ENCODE results near the gene ZNF469. TPM values are rescaled to one million over a fixed set of nuclear protein-coding genes. Genes with fewer than 3 reads are reported as not detected.
A peak's percentile ranks its signal among the peaks of the same experiment; 100 is the strongest.

Gene ZNF469
- total and polyA plus RNA-seq, 9 of the 15 experiments (the other 6 are each of a cell fraction or from before 2014, with no cell fraction given), result 0.01 to 0.04 TPM; not detected in 7

GRCh38 chr16:88349153-88349902, 33.4 kb upstream of the ZNF469 start:
- in situ Hi-C loops (cut with MboI), result no loop called here
- peak; percentile 77 for FAIRE-seq
- no peak for TF ChIP-seq MEIS2 (IDR thresholded peaks at IDR 0.05; ENCODE audit: partially characterized antibody)
- no peak for TF ChIP-seq ZNF217 (CRISPR knock-in tag; IDR thresholded peaks at IDR 0.05)
- 0 out of 2 replicates have a peak, but pooled peaks have one; percentile 29 for TF ChIP-seq NKRF (IDR thresholded peaks at IDR 0.05; ENCODE audit: borderline replicate concordance)
- no peak for TF ChIP-seq ZKSCAN3 (CRISPR knock-in tag; IDR thresholded peaks at IDR 0.05)
- TF ChIP-seq RBM14 (IDR thresholded peaks at IDR 0.05; ENCODE audit: borderline replicate concordance, insufficient read depth, low read depth, low read length), result no peak
- TF ChIP-seq ATF6 (CRISPR knock-in tag; IDR thresholded peaks at IDR 0.05), result no peak
- TF ChIP-seq CBX5 (IDR thresholded peaks at IDR 0.05; ENCODE audit: borderline replicate concordance, low read depth), result no peak
- TF ChIP-seq GATAD2B (IDR thresholded peaks at IDR 0.05; ENCODE audit: borderline replicate concordance), result no peak
- TF ChIP-seq ZNF79 (CRISPR knock-in tag; IDR thresholded peaks at IDR 0.05; ENCODE audit: low read depth), result no peak
- no peak for TF ChIP-seq CREM (IDR thresholded peaks at IDR 0.05; ENCODE audit: low read depth)
- no peak for TF ChIP-seq POLR3A (IDR thresholded peaks at IDR 0.05; ENCODE audit: borderline replicate concordance, extremely low read depth, insufficient read depth, insufficient read length)
- peak; percentile 56 for TF ChIP-seq PHF20 (IDR thresholded peaks at IDR 0.05; ENCODE audit: partially characterized antibody)
- no peak for TF ChIP-seq HMGXB4 (CRISPR knock-in tag; IDR thresholded peaks at IDR 0.05)
- 0 out of 2 replicates have a peak, but pooled peaks have one; percentile 45 for TF ChIP-seq HLTF (IDR thresholded peaks at IDR 0.05)
- no peak for TF ChIP-seq FOXM1 (IDR thresholded peaks at IDR 0.05; ENCODE audit: low read depth)
- no peak for TF ChIP-seq FOXM1 (CRISPR knock-in tag; IDR thresholded peaks at IDR 0.05; ENCODE audit: low read depth)
- no peak for TF ChIP-seq ZNF436 (CRISPR knock-in tag; IDR thresholded peaks at IDR 0.05)

More at GRCh38 chr16:88349153-88349902, 33.4 kb upstream of the ZNF469 start:
- H2AFZ ChIP-seq (ENCODE audit: low read depth, low read length), result no peak overlapping the region
- H4K20me1 ChIP-seq (replicated peaks; ENCODE audit: control insufficient read depth, insufficient read depth, low read length), result peaks cover 6% of the 10 kb centered on the region; the same call in 1 of the 2 replicates
- peaks cover 0 to 58% of the 10 kb centered on the region in 2 experiments; a peak in 2 of 5 replicates for H3K4me1 ChIP-seq (replicated peaks in 1 of 2; ENCODE audit: control insufficient read depth in 2 of 2, insufficient read depth in 2 of 2, low read length in 2 of 2)
- no peaks in the 10 kb centered on the region for H3K9me1 ChIP-seq (ENCODE audit: control insufficient read depth, insufficient read depth, low read length)
- no peak overlapping the region for H3K4me2 ChIP-seq (ENCODE audit: insufficient read depth, low read length)
- ATAC-seq (no peak), DNase-seq (ENCODE audit: extremely low read depth in 1 of 4, low spot score in 3 of 4) (no peak)
- no peaks in the 10 kb centered on the region for H3K9me3 ChIP-seq (replicated peaks; ENCODE audit: control insufficient read depth, insufficient read depth, low read depth, low read length)
- H3K27ac ChIP-seq (ENCODE audit: extremely low read depth, low read depth, low read length), result no peak overlapping the region; the same call in 2 of the 3 replicates
- H3K79me2 ChIP-seq (ENCODE audit: control insufficient read depth, insufficient read depth, low read length), result no peaks in the 10 kb centered on the region
- ChIA-PET CTCF (ENCODE audit: low intra/inter-chr PET ratio) (no interaction called here), POLR2A (no interaction called here)
- H3K36me3 ChIP-seq (ENCODE audit: control insufficient read depth, insufficient read depth, low read length), result no peaks in the 10 kb centered on the region
- 45% methylated on average over 12 of the region's 12 CpGs for WGBS (ENCODE audit: insufficient coverage, low coverage, missing lambda C conversion rate)
- no peak overlapping the region for H3K4me3 ChIP-seq
- no TSS peak for BruUV-seq (replicated peaks)
- H3K9ac ChIP-seq (ENCODE audit: insufficient read depth in 1 of 2, low read depth in 2 of 2, low read length in 2 of 2), result 0 out of 4 replicates have a peak overlapping the region, but pooled peaks of 1 of the 2 experiments have one; percentile 3
- H3K27me3 ChIP-seq (ENCODE audit: control insufficient read depth in 2 of 2, insufficient read depth in 2 of 2, low read length in 2 of 2), result peaks cover 0 to 13% of the 10 kb centered on the region in 2 experiments; a peak in 2 of 5 replicates
- intact Hi-C loops (cut with micrococcal nuclease), result no loop called here

Measured in K562 (cell line).